Upper lobe of right lung (tissue), 1 donor: ENCODE data around the gene MC1R. TPM values are rescaled to one million over a fixed set of nuclear protein-coding genes. Genes with fewer than 3 reads are reported as not detected.

ENCODE experiments used
- ATAC-seq: fragments of 200-7000 bp; cut with Tn5 transposase; one replicate; pipeline ENCODE4 v1.9.1; 2020; ENCODE audit warnings: mild to moderate bottlenecking, moderate library complexity
- DNase-seq: peaks from one replicate; pipeline ENCODE4 v3.0.0-alpha.2; 2020
- H3K27ac ChIP-seq: fragments of 200-600 bp; one replicate; pipeline ENCODE4 v1.8.0; 2022
- H3K27me3 ChIP-seq: fragments of 200-600 bp; one replicate; pipeline ENCODE4 v1.8.0; 2022; ENCODE audit warnings: mild to moderate bottlenecking
- H3K36me3 ChIP-seq: fragments of 200-600 bp; one replicate; pipeline ENCODE4 v1.8.0; 2022
- H3K4me1 ChIP-seq: fragments of 200-600 bp; one replicate; pipeline ENCODE4 v1.8.0; 2022
- H3K4me3 ChIP-seq: fragments of 200-600 bp; one replicate; pipeline ENCODE4 v1.8.0; 2022; ENCODE audit warnings: mild to moderate bottlenecking
- H3K9me3 ChIP-seq: fragments of 200-600 bp; one replicate; pipeline ENCODE4 v1.8.0; 2022
- CTCF ChIP-seq: fragments of 200-600 bp; IDR thresholded peaks from one replicate; pipeline ENCODE4 v1.8.0; 2022; ENCODE audit warnings: antibody characterized with exemption
- intact Hi-C: fragments of 100-400 bp; cut with DNase I; formaldehyde crosslinking; loops from one replicate; pipeline ENCODE4 v1.11.0; 2022
- total RNA-seq: library from RNA; stranded (reverse); fragmentation: NEBNext Ultra II Directional; extraction: Animal tissue kit (Norgen Biotek cat#: 25700); gene quantifications from one replicate; pipeline ENCODE4 v1.2.1, GENCODE V29; 2021
- donor health status: DM: no; HTN: yes; CAD: no; lungs with severe emphysema.

The MC1R gene
- total RNA-seq, 1 donor from 2014 or later, result 3.6 TPM

GRCh38 chr16:89936034-89936433 lies 17.4 kb downstream of the MC1R start:
- DNase-seq (no peak), ATAC-seq (no peak)
- H3K27ac ChIP-seq, result no peak overlapping the region
- no peaks in the 10 kb centered on the region for H3K4me1 ChIP-seq
- no peaks in the 10 kb centered on the region for H3K36me3 ChIP-seq
- H3K9me3 ChIP-seq, result no peaks in the 10 kb centered on the region
- intact Hi-C loops, result loop anchor here (5.0 kb wide), 1 partner anchor 179 kb away; no protein-coding TSS in a partner anchor
- H3K4me3 ChIP-seq, result no peak overlapping the region
- no peaks in the 10 kb centered on the region for H3K27me3 ChIP-seq
- no peak for TF ChIP-seq CTCF

- Histone ChIP-seq H3K36me3 (no peaks in the 10 kb centered on the region), H3K4me1 (no peaks in the 10 kb centered on the region), H3K27me3 (no peaks in the 10 kb centered on the region), H3K9me3 (no peaks in the 10 kb centered on the region), H3K4me3 (no peak overlapping the region), H3K27ac (no peak overlapping the region)
- intact Hi-C loops, result loop anchor here (5.0 kb wide), 1 partner anchor 179 kb away; no protein-coding TSS in a partner anchor
- DNase-seq (no peak), ATAC-seq (no peak)
- TF ChIP-seq CTCF, result no peak
These were observed 17.8 kb downstream of the MC1R start for GRCh38 chr16:89936508-89936907.

- no peak for DNase-seq
- intact Hi-C loops, result loop anchor here (5.0 kb wide), 1 partner anchor 180 kb away; no protein-coding TSS in a partner anchor
- Histone ChIP-seq H3K4me3 (no peak overlapping the region), H3K27ac (no peak overlapping the region), H3K27me3 (no peaks in the 10 kb centered on the region), H3K4me1 (no peaks in the 10 kb centered on the region), H3K36me3 (no peaks in the 10 kb centered on the region), H3K9me3 (no peaks in the 10 kb centered on the region)
- no peak for TF ChIP-seq CTCF
- no peak for ATAC-seq
These were observed 18.3 kb downstream of the MC1R start for GRCh38 chr16:89936981-89937380.

- intact Hi-C loops, result loop anchor here (5.0 kb wide), 1 partner anchor 181 kb away; no protein-coding TSS in a partner anchor
- Histone ChIP-seq H3K9me3 (no peaks in the 10 kb centered on the region), H3K36me3 (no peaks in the 10 kb centered on the region), H3K27me3 (no peaks in the 10 kb centered on the region), H3K4me3 (no peak overlapping the region), H3K27ac (no peak overlapping the region), H3K4me1 (no peaks in the 10 kb centered on the region)
- ATAC-seq (no peak), DNase-seq (no peak)
- no peak for TF ChIP-seq CTCF
These were observed 19.7 kb downstream of the MC1R start for GRCh38 chr16:89938175-89938885.

- no peaks in the 10 kb centered on the region for H3K36me3 ChIP-seq
- no peak overlapping the region for H3K27ac ChIP-seq
- H3K4me3 ChIP-seq, result no peak overlapping the region
- intact Hi-C loops, result no loop called here
- no peak for ATAC-seq
- peaks cover 14% of the 10 kb centered on the region for H3K4me1 ChIP-seq
- TF ChIP-seq CTCF, result no peak
- H3K27me3 ChIP-seq, result no peaks in the 10 kb centered on the region
- H3K9me3 ChIP-seq, result no peaks in the 10 kb centered on the region
- no peak for DNase-seq
These were observed 26.1 kb downstream of the MC1R start for GRCh38 chr16:89944773-89945172.
